Measurements from ENCODE around the gene A1BG. TPM values are rescaled to one million over a fixed set of nuclear protein-coding genes. Genes with fewer than 3 reads are reported as not detected.
A peak's percentile ranks its signal among the peaks of the same experiment; 100 is the strongest.

The A1BG gene
- total and polyA plus RNA-seq, 2 of the 13 experiments (the other 11 are each of a cell fraction or from before 2014, with no cell fraction given) = 14.7 to 41.4 TPM

DNA sequence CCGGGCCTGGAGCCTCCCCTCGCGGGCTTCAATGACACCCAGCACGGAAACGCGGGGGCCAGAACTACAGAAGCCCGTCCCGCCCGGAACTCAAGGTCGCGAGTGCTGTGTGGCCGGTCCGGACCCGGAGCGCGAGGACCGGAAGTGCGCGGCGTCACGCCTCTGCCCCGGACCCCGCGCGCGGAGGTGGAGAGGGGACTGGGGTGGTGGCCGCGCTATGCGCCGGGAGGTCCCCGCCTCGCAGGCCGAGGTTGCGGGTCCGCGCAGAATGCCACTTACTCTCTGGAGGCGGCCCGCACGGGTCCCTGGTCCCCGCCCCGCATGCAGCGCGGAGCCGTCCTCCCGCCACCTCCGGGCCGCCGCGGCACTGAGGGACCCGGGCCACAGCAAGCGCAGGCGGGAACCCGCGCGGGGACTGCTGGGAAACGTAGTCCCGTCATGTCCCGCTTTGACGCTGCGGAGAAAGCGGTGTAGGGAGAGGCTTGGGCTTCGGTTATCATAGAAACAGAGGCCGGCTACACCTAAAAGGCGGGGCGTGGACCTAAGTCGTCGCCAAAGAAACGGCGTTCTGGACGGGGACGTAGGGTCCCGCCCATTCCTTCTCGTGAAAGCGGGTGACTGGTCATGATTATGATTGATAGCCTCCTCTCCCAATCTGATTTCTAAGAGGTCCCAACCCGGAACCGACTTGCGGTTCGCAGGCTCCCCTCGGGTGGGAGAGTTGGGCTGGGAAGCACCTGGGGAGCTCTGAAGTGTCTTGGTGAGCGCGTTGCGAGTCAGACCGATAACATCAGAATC is 27.6 kb upstream of the A1BG start, which contains the start of gene ZNF837 (continued):
- TF ChIP-seq NCOR1 (IDR thresholded peaks at IDR 0.05; ENCODE audit: borderline replicate concordance, low read length) = peak; percentile 70; the same call in 1 of the 2 replicates
- TF ChIP-seq, protein P1, sequence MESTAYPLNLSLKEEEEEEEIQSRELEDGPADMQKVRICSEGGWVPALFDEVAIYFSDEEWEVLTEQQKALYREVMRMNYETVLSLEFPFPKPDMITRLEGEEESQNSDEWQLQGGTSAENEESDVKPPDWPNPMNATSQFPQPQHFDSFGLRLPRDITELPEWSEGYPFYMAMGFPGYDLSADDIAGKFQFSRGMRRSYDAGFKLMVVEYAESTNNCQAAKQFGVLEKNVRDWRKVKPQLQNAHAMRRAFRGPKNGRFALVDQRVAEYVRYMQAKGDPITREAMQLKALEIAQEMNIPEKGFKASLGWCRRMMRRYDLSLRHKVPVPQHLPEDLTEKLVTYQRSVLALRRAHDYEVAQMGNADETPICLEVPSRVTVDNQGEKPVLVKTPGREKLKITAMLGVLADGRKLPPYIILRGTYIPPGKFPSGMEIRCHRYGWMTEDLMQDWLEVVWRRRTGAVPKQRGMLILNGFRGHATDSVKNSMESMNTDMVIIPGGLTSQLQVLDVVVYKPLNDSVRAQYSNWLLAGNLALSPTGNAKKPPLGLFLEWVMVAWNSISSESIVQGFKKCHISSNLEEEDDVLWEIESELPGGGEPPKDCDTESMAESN (CRISPR knock-in tag; conservative IDR thresholded peaks at IDR 0.05) = peak; percentile 89
- 0 out of 2 replicates have a peak, but pooled peaks have one; percentile 30 for TF ChIP-seq ZNF33B (CRISPR knock-in tag; IDR thresholded peaks at IDR 0.05)
- TF ChIP-seq, protein P2, sequence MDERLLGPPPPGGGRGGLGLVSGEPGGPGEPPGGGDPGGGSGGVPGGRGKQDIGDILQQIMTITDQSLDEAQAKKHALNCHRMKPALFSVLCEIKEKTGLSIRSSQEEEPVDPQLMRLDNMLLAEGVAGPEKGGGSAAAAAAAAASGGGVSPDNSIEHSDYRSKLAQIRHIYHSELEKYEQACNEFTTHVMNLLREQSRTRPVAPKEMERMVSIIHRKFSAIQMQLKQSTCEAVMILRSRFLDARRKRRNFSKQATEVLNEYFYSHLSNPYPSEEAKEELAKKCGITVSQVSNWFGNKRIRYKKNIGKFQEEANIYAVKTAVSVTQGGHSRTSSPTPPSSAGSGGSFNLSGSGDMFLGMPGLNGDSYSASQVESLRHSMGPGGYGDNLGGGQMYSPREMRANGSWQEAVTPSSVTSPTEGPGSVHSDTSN (CRISPR knock-in tag; IDR thresholded peaks at IDR 0.05) = peak; percentile 95
- TF ChIP-seq HNRNPL (IDR thresholded peaks at IDR 0.05; ENCODE audit: low read depth, low read length) = peak; percentile 57; the same call in 1 of the 2 replicates
- TF ChIP-seq POLR2G (IDR thresholded peaks at IDR 0.05; ENCODE audit: low read depth, low read length) = peak; percentile 95
- TF ChIP-seq ZNF121 (CRISPR knock-in tag; IDR thresholded peaks at IDR 0.05) = peak; percentile 65; the same call in 1 of the 2 replicates
- TF ChIP-seq, protein P3, sequence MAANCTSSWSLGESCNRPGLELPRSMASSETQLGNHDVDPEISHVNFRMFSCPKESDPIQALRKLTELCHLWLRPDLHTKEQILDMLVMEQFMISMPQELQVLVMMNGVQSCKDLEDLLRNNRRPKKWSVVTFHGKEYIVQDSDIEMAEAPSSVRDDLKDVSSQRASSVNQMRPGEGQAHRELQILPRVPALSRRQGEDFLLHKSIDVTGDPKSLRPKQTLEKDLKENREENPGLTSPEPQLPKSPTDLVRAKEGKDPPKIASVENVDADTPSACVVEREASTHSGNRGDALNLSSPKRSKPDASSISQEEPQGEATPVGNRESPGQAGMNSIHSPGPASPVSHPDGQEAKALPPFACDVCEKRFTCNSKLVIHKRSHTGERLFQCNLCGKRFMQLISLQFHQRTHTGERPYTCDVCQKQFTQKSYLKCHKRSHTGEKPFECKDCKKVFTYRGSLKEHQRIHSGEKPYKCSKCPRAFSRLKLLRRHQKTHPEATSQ (CRISPR knock-in tag; IDR thresholded peaks at IDR 0.05; ENCODE audit: borderline replicate concordance) = peak; percentile 37; the same call in 1 of the 2 replicates
- TF ChIP-seq TBX3 (IDR thresholded peaks at IDR 0.05; ENCODE audit: borderline replicate concordance) = peak; percentile 84; the same call in 1 of the 2 replicates
- TF ChIP-seq, protein P4, sequence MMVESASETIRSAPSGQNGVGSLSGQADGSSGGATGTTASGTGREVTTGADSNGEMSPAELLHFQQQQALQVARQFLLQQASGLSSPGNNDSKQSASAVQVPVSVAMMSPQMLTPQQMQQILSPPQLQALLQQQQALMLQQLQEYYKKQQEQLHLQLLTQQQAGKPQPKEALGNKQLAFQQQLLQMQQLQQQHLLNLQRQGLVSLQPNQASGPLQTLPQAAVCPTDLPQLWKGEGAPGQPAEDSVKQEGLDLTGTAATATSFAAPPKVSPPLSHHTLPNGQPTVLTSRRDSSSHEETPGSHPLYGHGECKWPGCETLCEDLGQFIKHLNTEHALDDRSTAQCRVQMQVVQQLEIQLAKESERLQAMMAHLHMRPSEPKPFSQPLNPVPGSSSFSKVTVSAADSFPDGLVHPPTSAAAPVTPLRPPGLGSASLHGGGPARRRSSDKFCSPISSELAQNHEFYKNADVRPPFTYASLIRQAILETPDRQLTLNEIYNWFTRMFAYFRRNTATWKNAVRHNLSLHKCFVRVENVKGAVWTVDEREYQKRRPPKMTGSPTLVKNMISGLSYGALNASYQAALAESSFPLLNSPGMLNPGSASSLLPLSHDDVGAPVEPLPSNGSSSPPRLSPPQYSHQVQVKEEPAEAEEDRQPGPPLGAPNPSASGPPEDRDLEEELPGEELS (CRISPR knock-in tag; IDR thresholded peaks at IDR 0.05) = peak; percentile 55; the same call in 1 of the 2 replicates
- TF ChIP-seq, protein P5, sequence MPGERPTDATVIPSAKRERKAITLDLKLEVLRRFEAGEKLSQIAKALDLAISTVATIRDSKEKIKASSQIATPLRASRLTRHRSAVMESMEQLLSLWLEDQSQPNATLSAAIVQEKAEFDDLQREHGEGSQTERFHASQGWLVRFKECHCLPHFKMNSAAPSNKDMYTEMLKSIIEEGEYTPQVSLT (CRISPR knock-in tag; IDR thresholded peaks at IDR 0.05; ENCODE audit: borderline replicate concordance, low read depth) = peak; percentile 64; the same call in 1 of the 2 replicates
- TF ChIP-seq ZFP90 (CRISPR knock-in tag; IDR thresholded peaks at IDR 0.05; ENCODE audit: borderline replicate concordance) = peak; percentile 96
- TF ChIP-seq ZFAT (CRISPR knock-in tag; conservative IDR thresholded peaks at IDR 0.05) = no peak
- TF ChIP-seq ZNF143 (CRISPR knock-in tag; IDR thresholded peaks at IDR 0.05) = peak; percentile 92
- TF ChIP-seq, protein P6, sequence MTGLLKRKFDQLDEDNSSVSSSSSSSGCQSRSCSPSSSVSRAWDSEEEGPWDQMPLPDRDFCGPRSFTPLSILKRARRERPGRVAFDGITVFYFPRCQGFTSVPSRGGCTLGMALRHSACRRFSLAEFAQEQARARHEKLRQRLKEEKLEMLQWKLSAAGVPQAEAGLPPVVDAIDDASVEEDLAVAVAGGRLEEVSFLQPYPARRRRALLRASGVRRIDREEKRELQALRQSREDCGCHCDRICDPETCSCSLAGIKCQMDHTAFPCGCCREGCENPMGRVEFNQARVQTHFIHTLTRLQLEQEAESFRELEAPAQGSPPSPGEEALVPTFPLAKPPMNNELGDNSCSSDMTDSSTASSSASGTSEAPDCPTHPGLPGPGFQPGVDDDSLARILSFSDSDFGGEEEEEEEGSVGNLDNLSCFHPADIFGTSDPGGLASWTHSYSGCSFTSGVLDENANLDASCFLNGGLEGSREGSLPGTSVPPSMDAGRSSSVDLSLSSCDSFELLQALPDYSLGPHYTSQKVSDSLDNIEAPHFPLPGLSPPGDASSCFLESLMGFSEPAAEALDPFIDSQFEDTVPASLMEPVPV (CRISPR knock-in tag; IDR thresholded peaks at IDR 0.05) = peak; percentile 51; the same call in 1 of the 2 replicates
- no peak for TF ChIP-seq ZFP36L1 (CRISPR knock-in tag; IDR thresholded peaks at IDR 0.05)
- peak; percentile 71 for TF ChIP-seq ZNF274 (CRISPR knock-in tag; IDR thresholded peaks at IDR 0.05)
- TF ChIP-seq, protein P7, sequence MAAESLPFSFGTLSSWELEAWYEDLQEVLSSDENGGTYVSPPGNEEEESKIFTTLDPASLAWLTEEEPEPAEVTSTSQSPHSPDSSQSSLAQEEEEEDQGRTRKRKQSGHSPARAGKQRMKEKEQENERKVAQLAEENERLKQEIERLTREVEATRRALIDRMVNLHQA (CRISPR knock-in tag; IDR thresholded peaks at IDR 0.05) = no peak
- TF ChIP-seq ADNP (CRISPR knock-in tag; IDR thresholded peaks at IDR 0.05) = no peak
